Endothelial cell of umbilical vein (primary cell): ENCODE data around the gene TOX2.

Source experiments
- CTCF ChIP-seq, 2 donors: IDR thresholded peaks; 1 replicate in 1 of 2; 2 replicates in 1 of 2; pipeline ENCODE4 v1.5.1; 2011; ENCODE audit warnings: low read length in 2 of 2, mild to moderate bottlenecking in 2 of 2, moderate library complexity in 2 of 2, control low read depth in 1 of 2, inconsistent platforms in 1 of 2, low read depth in 1 of 2; ENCODE audit not compliant: insufficient read depth in 1 of 2; ENCODE audit errors: extremely low read depth in 1 of 2
- EZH2 ChIP-seq: IDR thresholded peaks from 2 replicates; pipeline ENCODE4 v1.6.1; 2012; ENCODE audit warnings: borderline replicate concordance, low read depth, mild to moderate bottlenecking, moderate library complexity, low read length, inconsistent platforms; ENCODE audit not compliant: severe bottlenecking
- GATA2 ChIP-seq: IDR thresholded peaks from 2 replicates; pipeline ENCODE4 v1.7.0; 2011; ENCODE audit warnings: low read depth, mild to moderate bottlenecking, moderate library complexity, mixed read lengths, low read length; ENCODE audit not compliant: insufficient read length, insufficient read depth
- MYC ChIP-seq: IDR thresholded peaks from one replicate; pipeline ENCODE4 v1.6.1; 2011; ENCODE audit warnings: mild to moderate bottlenecking, low read depth, low read length
- POLR2A ChIP-seq: IDR thresholded peaks from 2 replicates; pipeline ENCODE4 v1.6.1; 2012; ENCODE audit warnings: low read depth, mild to moderate bottlenecking, control low read depth, low read length
- POLR2AphosphoS5 ChIP-seq: IDR thresholded peaks from 2 replicates; pipeline ENCODE4 v1.6.1; 2012; ENCODE audit warnings: low read depth, mild to moderate bottlenecking, control low read depth, low read length, moderate library complexity; ENCODE audit not compliant: insufficient read depth

- no peak for TF ChIP-seq POLR2AphosphoS5
- no peak for TF ChIP-seq CTCF (IDR thresholded peaks at IDR 0.05; ENCODE audit: extremely low read depth in 1 of 2, insufficient read depth in 1 of 2, low read depth in 1 of 2, low read length in 2 of 2)
- no peak for TF ChIP-seq GATA2
- no peak for TF ChIP-seq POLR2A
- no peak for TF ChIP-seq EZH2
- no peak for TF ChIP-seq MYC
Observed at GRCh38 chr20:44099832-44100231, 185.2 kb downstream of the TOX2 start.
